NCI-H2227 (cell line): ENCODE measurements around the gene CFAP77.
A peak's percentile ranks its signal among the peaks of the same experiment; 100 is the strongest.

Source experiments
- DNase-seq: peaks from one replicate; lab custom pipeline; 2025; ENCODE audit not compliant: unreplicated experiment; lab: John Stamatoyannopoulos, UW

CFAP77 gene

DNA sequence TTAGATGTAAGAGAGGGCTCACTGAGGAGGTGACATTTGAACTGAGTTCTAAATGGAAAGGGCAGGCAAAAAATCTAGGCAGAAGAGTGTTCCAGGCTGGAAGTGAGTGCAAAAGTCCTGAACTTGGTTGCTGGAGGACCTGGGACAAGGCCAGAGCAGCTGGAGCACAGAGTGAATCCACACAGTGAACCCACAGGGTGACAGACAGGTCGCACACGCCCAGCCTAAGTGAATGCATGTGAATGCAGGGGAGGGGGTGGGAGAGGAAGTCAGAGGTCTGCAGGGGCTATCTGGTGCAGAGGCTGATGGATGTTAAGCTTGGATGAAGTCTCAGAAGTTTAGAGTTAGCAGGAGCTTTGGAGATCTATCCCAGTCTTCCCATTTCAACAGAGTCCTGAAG is 2.8 kb upstream of the CFAP77 start:
- DNase-seq, result no peak

DNA sequence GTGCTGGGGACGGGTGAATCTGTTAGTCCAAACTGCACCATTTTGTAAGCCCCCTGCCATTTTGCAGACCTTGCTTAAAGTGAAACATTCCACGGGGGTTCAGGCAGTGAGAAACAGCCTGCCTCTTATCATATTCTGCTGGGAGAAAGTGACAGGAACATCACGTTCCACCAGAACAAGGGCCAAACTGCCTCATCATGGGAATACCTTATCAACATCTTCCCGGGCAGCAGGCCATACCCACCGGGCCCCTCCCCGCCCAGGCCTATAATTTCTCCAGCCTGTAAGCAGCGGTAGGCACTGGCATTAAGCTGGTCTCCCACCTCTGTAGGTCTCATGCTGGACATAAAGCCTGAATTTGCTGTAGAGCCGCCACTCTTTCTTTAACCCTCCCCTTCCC is 1.5 kb upstream of the CFAP77 start:
- DNase-seq, result no peak

DNA sequence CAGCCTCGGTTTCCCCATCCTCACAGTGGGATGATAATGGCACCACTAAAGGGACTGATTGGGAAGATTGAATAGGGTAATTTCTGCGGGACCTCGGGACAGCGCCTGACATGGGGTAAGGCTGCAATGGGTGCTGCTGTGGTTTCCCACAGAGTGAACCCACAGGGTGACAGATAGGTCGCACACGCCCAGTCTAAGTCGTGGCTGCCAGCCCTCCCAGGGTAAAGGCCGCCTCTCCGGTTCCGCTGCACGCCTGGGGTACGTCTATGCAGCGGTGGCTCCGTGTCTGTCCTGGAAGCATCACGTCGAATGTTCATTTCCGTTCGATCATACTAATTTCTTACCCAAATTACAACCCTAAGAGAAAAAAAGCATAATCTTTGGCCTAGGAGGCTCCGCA is 631 bp downstream of the CFAP77 start:
- DNase-seq, result no peak

DNA sequence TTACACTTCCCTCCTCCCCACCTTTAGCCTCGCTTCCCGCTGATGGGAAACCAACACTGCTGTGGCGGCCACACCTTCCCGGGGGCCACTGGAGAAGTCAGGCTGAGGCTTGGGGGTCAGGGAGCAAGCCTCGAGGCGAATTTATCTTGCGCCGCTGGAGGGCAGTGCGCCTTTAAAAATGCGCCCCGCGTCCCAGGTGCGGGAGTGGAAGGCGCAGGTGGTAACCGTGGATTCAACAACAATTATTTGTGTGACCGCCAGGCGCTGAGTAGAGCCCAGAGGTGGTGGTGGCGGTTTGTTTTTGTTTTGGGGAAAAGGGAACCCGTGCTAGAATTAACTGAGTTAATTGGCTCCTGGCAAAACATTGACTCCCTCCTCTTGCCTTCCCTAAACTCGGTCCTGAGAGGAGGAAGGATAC is 1.1 kb downstream of the CFAP77 start:
- DNase-seq, result peak; percentile 73

DNA sequence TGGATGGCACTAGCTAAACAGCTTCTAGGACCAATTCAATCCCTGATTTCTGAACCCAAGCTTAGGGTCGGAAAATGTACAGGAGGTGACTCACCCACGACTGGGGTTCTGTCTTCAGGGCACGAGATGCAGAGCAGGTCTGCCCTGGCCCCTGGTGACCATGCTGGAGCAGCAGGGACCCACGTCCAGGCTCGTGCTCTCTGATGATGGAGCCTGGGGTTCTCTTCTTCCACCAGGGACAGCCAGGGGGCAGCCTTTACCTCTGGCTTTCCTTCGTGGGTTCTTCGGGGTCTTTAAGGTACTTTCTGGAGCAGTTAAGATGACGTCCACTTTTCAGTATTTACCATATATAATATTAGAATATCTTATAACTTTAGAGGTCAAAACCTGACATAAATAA is 2.1 kb downstream of the CFAP77 start:
- DNase-seq, result peak; percentile 50

DNA sequence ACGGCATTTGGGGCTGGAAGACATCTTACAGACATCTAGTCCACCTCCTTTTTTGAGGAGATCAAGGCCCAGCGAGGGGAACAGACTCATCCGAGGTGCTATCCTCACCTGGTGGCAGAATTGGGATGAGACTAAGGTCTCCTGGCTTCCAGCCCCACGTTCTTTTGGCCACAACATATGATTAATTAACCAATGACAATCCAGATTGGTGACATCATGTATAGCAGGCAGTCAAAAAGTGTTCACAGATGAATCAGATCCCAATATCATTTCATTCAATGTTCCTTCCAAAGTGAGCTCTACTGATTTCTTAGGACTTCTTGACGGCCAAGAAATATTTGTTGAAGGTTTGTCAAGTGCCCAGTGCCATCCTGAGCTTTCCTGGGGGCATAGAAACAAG is 3.9 kb downstream of the CFAP77 start:
- DNase-seq, result no peak

DNA sequence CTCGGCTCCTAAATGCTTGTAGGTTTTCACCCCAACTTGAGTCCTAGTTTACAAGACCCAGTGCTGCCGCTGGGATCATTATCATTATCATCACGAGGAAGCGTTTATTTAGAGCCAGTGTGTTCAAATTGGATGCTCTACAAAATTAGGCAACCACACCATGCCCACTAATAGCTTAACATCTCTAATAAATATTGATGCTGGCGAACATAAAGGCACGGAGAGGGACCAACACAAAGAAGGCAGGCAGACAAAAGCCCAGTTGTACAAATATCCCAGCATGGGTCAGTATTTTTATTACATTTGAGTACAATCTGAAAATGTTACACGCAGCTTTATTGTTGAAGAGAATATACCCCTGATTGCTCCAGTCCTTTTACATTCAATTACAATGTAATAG is 4.7 kb downstream of the CFAP77 start:
- no peak for DNase-seq

DNA sequence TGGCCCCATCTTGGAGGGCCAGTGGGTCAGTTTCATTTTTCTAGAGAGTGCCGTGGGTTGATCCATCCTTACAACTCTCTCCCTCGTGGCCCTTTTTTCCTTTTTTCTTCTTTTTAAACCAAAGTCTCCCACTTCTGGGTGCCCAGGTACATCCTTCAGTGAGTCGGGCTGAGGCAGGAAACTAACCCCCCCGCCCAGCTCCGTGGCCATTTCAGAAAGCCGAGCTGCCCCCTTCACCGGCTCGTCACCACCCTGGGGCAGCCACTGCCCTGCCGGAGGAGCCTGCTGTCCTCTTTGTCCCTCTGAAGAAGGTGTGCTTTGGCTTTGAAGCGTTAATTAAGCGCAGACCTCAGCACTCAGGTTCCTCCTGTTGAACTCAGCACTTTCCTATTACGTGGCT is 5.2 kb downstream of the CFAP77 start:
- DNase-seq, result no peak

DNA sequence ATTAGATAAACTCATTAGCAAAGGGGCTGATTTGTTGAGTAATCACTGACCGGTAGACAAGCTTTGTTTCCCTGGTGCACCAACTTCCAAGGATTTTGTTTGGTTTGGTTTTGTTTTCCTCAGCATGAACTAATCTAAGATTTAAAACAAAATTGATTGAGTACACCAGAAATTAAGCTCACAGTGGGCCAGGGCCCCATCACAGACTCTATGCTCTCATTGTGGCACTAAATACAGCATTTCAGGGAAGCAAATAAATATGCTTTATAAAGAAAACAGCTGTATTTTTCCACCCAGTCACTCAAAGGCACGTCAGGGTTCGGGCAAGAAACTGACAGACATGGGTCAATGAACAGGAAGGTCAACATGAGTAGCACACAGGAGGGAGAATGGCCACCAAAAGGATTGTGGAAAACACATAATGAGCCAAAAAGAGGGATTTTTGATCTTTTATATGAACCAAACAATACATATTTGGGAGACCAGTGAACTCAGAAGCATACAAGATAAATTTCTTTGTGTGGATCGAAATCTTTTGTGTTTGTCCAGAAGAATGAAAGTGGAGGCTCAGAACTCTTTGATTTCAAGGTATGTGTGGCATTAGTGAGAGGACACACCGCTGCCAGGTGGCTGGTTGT is 8.8 kb downstream of the CFAP77 start:
- no peak for DNase-seq

DNA sequence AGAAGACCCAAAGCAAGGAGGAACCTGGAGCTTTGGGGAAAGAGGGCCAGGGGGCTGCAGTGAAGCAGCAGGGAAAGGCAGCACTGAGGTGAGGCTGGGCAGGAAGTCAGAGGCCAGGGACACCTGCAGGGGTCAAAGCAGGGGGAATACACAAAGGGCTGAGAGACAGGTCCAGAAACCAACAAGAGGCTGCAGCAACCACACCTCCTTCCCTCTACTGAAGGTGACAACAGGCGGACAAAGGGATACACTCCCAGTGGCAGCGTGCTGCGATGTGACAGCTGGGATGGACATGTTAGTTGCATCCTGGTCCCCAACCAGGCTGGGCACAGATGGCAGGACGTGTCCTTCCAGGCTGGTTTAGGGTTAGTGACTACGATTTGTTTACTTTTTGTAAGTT is 12.6 kb downstream of the CFAP77 start:
- no peak for DNase-seq

DNA sequence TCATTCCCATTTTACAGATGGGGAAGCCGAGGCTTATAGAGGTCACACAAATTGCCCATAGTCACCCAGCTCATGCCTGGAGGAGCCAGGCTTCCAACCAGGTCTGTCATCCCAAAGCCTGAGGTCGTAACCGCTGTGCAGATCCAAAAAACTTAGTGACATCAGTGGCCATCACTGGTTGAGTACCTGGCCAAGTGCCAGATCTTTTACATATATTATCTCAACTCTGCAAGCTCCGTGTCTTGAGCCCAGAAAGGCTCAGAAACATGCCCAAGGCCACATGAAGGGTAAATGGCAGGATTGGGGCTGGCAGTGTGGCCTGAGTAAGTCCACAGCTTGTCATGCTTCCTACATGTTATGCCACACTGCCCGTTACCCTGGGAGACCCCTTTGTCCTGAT is 13.5 kb downstream of the CFAP77 start:
- no peak for DNase-seq

DNA sequence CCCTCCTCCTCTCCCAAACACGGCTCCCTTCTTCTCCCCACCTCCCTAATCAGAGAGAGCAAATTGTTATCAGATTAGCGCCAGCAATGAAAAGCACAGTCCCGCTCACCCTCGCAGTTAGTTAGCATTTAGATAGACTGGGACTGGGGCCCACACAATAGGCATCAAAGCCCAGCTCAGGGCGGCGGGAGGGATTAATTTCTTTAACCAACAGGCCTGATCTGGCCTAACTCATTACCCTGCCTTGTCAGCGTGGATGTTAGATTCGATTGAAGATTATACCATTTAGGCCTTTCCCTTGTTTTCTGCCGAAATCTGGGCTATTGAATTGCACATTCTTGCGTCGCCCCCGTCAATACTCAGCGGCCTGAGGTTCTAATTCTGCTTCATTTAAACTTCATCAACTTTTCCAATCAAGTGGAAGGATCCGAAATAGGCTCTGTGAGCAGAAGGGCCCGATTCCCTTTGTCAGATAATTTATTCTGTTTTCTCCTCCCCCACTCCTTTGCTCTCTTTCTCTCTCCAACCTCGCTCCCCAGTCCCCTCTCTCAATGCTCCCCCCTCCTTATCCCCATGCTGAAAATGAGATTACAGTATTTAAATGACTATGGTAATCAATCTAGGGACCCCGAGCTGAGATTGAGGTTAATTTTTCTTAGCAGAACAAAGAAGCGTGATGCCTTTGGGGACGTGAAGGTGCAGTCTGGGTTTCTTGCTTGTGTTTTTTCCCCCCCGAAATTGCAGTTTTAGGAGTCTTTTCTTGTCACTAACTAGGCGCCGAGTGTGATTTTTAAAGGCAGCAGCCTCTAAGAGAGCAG is 15.1 kb downstream of the CFAP77 start:
- no peak for DNase-seq

DNA sequence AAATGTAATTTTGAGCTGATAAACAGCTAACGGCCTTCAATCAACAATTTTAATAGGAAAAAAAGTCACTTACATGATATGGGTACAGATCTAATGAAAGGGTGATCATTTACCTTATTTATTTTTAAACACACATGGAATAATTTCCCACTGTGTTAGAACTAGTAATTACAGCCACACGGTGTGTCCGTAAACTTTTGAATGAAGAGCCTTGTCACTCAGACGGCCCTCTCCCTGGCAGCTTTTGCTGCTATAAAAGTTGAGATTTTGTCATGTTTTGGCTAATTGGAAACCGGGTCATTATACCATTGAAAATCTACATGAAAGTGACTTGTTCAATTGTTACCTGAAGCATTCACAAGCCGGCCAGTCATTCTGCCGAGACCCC is 15.7 kb downstream of the CFAP77 start:
- DNase-seq, result no peak

DNA sequence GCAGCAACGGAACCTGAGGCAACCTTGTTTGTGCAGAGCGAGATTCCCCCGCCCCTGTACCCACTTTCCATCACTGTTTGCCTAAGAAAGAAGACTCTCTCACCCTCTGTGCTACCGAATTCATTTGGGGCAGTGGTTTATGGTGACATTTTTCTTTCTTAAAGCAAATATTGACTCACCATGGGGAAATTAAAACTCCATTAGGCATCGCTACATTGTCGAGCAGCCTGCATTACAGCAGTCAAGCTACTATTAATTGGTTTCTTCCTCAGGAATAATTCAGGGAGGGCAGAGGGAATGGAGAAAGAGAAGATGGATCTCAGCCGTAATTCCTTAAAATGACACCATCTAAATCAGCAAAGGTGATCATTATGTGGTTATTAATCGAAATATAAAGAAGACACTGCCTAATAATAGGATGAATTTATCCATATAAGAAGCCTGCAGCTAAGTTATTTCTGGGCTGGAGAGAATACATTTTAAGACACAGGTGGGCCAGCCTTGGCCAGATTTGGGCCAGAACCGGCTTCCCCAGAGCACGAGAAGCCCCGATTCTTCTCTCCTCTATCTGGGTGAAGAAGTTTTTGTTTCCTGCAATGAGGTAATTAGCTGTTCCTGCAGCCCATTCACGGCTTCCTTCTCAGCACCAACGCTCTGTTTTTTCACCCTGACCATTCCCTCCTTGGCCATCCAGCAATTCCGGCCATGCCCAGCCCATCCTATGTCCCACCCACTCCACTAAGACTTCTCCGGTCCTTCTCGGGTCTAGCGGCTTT is 16.8 kb downstream of the CFAP77 start:
- DNase-seq, result no peak

DNA sequence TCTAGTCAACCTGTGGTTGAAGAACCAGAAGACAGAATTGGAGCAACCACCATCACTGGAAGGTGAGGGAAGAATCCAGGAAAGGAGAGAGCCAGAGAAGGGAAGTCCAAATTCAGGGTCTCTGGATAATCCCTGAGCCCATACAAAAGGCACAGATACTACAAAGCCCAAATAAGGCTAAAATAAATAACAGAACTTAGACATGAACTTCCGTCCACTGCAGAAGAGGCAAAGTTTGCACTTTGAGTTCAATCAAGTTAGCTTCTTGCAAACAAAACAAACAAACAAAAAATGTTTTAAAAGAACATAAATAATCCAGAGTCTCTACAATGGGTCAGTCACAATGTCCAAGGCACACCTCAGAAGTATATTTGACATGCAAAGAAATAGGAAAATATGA is 21.0 kb downstream of the CFAP77 start:
- no peak for DNase-seq

DNA sequence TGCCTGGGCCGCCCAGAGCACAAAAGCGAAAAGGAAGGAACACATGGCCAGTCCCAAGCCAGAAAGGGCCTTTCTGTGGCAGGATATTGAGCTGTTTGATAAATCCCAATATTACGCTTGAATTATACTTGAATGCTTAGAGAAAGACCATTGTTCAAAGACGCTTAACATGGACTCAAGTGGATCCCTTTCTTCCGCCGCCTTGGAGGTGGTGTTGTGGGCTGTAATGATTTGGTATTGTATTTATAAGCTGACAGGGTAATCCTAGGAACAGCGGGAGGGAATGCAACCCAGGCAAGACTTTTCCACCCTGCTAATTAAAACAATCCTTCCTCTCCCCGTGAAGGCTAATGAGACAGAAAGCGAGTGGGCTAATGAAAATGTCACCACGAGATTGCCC is 24.9 kb downstream of the CFAP77 start:
- DNase-seq, result no peak

DNA sequence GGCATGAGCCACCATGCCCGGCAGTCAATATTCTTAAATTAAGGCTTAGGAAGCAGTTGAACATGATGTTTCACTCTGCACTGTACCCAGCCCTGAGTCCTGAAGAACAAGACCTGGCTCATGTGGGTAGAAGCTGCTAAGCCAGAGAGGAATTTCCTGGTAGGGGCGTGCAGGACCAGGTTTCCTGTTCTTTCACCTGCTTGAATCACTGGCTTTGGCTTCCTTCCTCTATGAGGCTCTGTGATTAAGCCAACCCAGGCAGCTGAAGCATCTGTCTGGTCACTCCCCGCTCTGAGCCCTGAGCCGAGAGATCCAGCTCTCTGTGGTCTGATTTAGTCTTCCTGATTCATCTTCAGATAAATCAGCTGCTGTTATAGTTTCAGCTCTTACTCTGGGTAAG is 29.1 kb downstream of the CFAP77 start:
- no peak for DNase-seq

DNA sequence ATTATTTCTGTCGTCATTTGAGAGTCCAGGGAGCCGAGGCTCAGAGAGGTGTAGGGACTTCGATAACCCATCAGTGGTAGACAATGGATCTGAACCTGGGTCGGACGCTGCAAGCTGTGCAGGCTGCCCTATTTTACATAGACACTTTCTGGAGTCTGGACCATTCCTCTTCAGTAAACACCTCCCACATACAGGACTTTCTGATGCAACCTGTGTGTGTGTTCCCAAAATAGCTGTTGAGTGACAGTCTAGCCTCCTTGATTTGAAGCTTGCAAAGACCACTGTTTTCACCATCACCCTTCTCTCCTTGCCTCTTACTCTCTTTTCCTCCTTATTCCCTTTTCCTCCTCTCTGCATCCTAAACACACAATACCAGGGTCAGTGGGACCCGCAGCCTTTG is 30.7 kb downstream of the CFAP77 start:
- no peak for DNase-seq

DNA sequence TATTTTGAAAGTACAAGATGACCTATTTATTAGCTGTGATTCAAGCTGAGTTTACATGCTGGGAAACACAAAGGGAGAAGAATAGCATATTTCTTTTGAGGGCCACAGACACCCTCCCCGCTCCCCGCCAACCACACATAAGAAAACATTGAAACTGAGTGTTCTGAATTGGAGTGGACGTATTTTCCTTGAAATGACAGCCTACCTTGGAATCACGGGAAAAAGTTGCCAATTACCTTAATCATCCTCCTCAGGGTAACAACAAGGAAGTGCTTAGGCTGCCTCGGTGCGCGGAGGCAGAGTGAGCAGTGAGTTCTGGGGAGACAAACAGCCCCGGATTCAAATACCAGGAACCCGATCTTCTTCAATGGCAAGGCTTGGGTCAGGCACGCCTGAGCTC is 31.4 kb downstream of the CFAP77 start:
- peak; percentile 11 for DNase-seq

DNA sequence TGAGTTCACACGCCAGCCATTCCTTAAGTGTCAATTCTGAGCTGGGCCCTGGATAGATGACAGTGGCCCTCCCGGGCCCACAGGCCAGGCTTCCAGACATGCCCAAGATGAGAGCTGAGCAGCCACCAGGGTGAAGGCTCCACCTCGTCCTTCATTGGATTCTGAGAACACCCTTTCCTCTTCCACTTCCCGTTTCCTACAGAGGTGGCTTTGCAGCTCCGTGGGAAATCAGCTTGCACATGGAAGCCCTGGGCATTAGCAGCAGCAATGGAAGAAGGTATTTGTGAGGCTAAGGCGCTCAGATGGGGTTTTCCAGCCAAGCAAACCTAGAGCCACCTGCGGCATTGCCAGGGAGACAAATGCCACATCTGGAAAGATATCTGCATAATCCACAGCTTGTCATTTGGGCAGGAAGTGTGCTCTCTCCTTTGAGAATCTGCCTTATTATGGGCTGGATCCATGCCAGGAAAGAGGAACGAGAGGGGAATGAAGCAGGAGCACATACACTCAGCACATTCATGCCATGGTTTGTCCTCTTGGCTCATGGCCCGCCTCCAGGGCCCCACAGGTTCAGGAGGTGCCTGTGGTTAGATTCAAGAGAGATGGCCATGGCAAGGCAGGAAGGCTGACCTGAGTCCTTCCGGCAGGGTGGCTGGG is 34.1 kb downstream of the CFAP77 start:
- peak; percentile 8 for DNase-seq

DNA sequence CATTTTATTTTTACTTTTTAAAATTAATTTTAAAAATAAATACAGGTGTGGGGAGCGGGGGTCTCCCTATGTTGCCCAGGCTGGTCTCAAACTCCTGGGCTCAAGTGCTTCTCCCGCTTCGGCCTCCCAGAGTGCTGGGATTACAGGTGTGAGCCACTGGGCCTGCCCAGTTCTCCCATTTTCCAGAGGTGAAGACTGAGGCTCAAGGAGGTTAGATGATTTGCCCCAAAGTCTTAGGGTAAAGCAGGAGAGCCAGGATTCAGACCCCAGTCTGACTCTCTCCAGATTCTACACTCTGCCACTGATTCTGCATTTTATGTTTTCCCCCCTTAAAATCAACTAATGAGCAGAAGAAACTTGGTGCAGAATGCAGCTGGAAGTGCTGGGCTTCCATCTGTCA is 36.9 kb downstream of the CFAP77 start:
- no peak for DNase-seq

DNA sequence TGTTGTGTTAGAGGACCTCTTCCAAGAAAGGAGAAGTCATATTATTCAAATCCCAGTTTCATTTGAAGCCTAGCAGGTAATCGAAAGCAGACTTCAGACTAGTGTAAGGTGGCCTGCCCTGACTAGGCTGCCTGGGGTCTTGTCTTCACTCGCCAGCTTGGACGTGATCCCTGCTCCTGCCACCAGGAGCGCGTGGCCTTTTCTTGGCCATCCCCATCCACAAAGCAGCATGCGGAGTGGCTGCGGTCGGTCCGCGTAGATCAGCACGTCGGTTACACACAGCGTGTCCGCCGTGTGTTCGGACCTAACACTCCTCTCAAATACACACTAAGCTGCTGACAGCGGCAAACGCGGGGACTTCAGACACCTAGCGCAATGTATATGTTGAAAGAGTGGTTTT is 37.3 kb downstream of the CFAP77 start:
- no peak for DNase-seq
